Activated CD4-positive, alpha-beta memory T cell treated with anti-CD3 and anti-CD28 coated beads for 36 hours (primary cell): Measurements from ENCODE around the gene CUL2. TPM values are rescaled to one million over a fixed set of nuclear protein-coding genes. Genes with fewer than 3 reads are reported as not detected.
A peak's percentile ranks its signal among the peaks of the same experiment; 100 is the strongest.

ENCODE experiments used
- CTCF ChIA-PET: fragments of 350-600 bp; sonication (Branson Sonifier 250); formaldehyde crosslinking; loops from one replicate; lab custom pipeline; 2021; ENCODE audit warnings: antibody characterized with exemption, inconsistent platforms; lab: Charles Lee
- POLR2A ChIA-PET: fragments of 350-600 bp; sonication (Branson Sonifier 250); formaldehyde crosslinking; loops from one replicate; lab custom pipeline; 2021; ENCODE audit warnings: antibody characterized with exemption; lab: Charles Lee
- DNase-seq: peaks from one replicate; pipeline ENCODE4 v3.0.0-alpha.2; 2020
- H3K27ac Mint-ChIP-seq: one replicate; pipeline ENCODE4 v1.8.0; 2021; ENCODE audit warnings: mixed read lengths
- H3K27me3 Mint-ChIP-seq: one replicate; pipeline ENCODE4 v1.8.0; 2021; ENCODE audit warnings: mixed read lengths
- H3K36me3 Mint-ChIP-seq: one replicate; pipeline ENCODE4 v1.8.0; 2021; ENCODE audit warnings: mixed read lengths
- H3K4me1 Mint-ChIP-seq: one replicate; pipeline ENCODE4 v1.8.0; 2021; ENCODE audit warnings: low read depth, mixed read lengths
- H3K4me3 Mint-ChIP-seq: one replicate; pipeline ENCODE4 v1.8.0; 2021; ENCODE audit warnings: mild to moderate bottlenecking, mixed read lengths
- H3K9me3 Mint-ChIP-seq: one replicate; pipeline ENCODE4 v1.8.0; 2021; ENCODE audit warnings: mixed read lengths
- intact Hi-C: fragments of 100-400 bp; cut with micrococcal nuclease; formaldehyde crosslinking; loops from one replicate; pipeline ENCODE4 v1.15.1; 2023
- total RNA-seq, 2 experiments: library from RNA; stranded (reverse); gene quantifications; one replicate each; pipeline ENCODE4 v1.2.3, GENCODE V29; 2021

Gene CUL2
- 10 to 100 TPM; 39.7 to 43.3 TPM for total RNA-seq

DNA sequence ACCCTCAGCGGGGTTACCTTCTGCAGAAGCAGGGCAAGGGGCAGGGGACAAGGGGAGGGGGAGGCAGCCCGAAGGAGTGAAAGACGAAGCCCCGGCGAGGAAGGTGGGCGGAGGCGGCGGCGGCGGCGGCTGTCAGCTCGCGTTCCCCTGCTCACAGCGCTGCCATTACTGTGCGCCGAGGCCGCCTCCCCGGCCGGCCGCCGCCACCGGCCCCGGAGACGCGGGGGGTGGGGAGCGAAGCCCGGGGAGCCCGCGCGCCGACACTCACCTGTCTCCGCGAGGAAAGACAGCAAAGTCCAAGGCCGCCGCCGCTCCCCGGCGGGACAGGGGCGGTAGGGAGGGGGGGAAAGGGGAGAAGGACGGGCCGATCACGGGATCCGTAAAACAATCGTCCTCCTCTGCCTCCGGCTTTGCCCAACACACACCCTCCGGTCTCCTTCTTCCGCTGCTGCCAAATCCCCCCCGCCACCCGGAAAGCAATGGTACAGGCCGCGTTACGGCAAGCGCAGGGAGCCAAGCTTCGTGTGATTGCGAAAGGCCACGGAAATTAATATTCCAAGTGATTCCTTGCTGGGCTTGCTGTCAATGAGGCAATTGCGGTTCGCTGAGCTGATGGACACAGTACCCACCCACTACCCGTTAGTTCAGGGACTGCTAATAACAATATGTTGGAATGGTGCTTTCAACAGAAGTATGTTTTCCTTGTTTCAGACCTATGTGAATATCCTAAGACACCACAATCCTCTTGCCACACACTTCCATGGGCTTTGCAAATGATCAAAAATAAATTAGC, at the start of gene CUL2:
Gene CUL2, minus strand, starts transcription at position 180 of the 793 bp plus-strand sequence. CDS start 19,024 bp downstream, outside the sequence.
- intact Hi-C loops: loop anchor here (1.0 to 2.0 kb wide), 4 partner anchors 36 to 128 kb away; partner anchors contain the start of gene CREM
- no peaks in the 10 kb centered on the region for H3K9me3 Mint-ChIP-seq
- no peaks in the 10 kb centered on the region for H3K27me3 Mint-ChIP-seq
- H3K36me3 Mint-ChIP-seq: peaks cover 5% of the 10 kb centered on the region
- peak within 1 kb of the TSS; percentile 95 for H3K4me3 Mint-ChIP-seq
- H3K27ac Mint-ChIP-seq: peak within 1 kb of the TSS; percentile 94
- peaks cover 50% of the 10 kb centered on the region for H3K4me1 Mint-ChIP-seq
- DNase-seq: peak; percentile 94
- ChIA-PET CTCF (interaction anchor here (1.0 to 2.3 kb wide), 3 partner anchors 30 to 105 kb away, joined by 3 to 14 read pairs (median 8); no protein-coding TSS in a partner anchor), POLR2A (interaction anchor here (0.9 to 2.2 kb wide), 2 partner anchors 36 to 105 kb away, joined by 4 to 16 read pairs; partner anchors contain the start of gene CREM)

DNA sequence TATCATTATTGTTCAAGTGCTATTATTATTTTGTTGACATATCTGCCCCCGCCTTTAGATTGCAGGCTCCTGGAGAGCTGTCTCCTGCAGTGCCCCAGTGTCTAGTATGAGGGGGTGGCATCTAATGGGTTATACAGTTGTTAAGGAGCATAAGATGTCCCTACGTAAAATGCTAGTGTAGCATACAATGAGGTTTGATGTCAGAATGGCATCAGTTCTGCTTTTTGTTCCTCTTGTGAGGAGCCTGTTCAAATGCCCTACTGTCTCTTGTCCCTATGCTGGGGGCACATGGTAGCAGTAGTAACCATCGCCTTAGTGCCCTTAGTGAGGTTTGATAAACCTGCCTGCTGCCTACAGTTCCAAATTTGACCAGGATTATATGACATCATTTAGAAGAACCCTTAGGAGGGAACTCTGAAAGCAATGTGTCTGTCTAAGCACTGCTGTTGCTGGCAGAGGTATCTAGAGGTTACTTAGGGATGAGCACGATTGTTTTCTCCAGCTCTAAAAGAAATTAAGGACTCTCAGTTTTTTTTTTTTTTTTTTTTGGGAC, 46.2 kb upstream of the CUL2 start:
- Mint-ChIP-seq H3K4me1 (peaks cover 36% of the 10 kb centered on the region), H3K27ac (no peak overlapping the region), H3K36me3 (no peaks in the 10 kb centered on the region), H3K4me3 (no peak overlapping the region), H3K27me3 (no peaks in the 10 kb centered on the region), H3K9me3 (no peaks in the 10 kb centered on the region)
- intact Hi-C loops: no loop called here
- POLR2A ChIA-PET: interaction anchor here (1.7 kb wide), 1 partner anchor 60 kb away, joined by 3 read pairs; no protein-coding TSS in a partner anchor
- CTCF ChIA-PET: interaction anchor here (0.6 kb wide), 1 partner anchor 79 kb away, joined by 3 read pairs; no protein-coding TSS in a partner anchor
- no peak for DNase-seq

DNA sequence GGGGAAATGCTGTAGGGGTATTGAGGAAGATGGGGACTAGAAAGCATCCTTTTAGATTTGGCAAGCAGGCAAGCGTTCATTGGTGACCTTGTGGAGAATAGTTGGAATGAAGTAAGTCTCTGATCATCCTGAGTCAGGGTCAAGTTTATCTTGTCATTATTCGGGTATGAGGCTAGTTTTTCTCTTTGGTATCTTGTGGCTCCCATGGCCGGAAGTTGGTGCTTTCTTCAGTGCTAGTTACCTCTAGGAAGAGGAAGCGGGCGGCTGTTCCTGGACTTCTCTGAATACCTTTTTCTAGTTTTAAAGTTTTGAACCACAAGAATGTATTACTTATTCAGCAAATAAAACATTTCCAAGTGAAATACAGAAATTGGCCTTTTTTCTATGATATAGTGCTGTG, 45.7 kb upstream of the CUL2 start:
- Mint-ChIP-seq H3K27ac (peak overlapping the region; percentile 46), H3K9me3 (no peaks in the 10 kb centered on the region), H3K4me3 (peak overlapping the region; percentile 24), H3K4me1 (peaks cover 40% of the 10 kb centered on the region), H3K36me3 (no peaks in the 10 kb centered on the region), H3K27me3 (no peaks in the 10 kb centered on the region)
- DNase-seq: peak; percentile 47
- ChIA-PET POLR2A (interaction anchor here (1.7 kb wide), 1 partner anchor 60 kb away, joined by 3 read pairs; no protein-coding TSS in a partner anchor), CTCF (interaction anchor here (0.7 kb wide), 1 partner anchor 83 kb away, joined by 5 read pairs; no protein-coding TSS in a partner anchor)
- intact Hi-C loops: no loop called here

DNA sequence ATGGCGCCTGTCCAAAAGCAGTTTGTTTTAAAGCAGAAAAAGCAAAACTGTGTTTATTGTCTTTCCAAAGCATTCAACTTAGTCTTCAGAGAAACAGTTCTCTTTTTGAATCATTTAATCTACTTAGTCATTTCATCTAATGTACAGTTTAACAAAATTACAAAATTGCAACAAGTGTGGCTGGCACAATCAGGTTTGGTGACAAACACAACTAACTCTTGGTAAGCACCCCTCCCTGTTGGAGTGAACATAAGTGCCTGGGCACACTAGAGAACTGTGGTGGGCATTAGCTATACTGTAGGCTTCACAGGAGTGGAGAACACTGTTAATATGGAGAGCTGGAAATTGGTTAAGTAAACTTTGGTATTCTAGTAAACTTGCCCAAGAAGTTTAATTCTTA, 43.4 kb upstream of the CUL2 start:
- ChIA-PET CTCF (interaction anchor here (1.0 to 5.0 kb wide), 2 partner anchors 16 to 62 kb away, joined by 4 to 42 read pairs; no protein-coding TSS in a partner anchor), POLR2A (interaction anchor here (1.0 to 3.2 kb wide), 2 partner anchors 16 to 62 kb away, joined by 7 to 14 read pairs; no protein-coding TSS in a partner anchor)
- intact Hi-C loops: loop anchor here (1.0 kb wide), 1 partner anchor 16 kb away; no protein-coding TSS in a partner anchor
- Mint-ChIP-seq H3K4me1 (peaks cover 59% of the 10 kb centered on the region), H3K27me3 (no peaks in the 10 kb centered on the region), H3K9me3 (no peaks in the 10 kb centered on the region), H3K4me3 (peak overlapping the region; percentile 37), H3K27ac (peak overlapping the region; percentile 74), H3K36me3 (peaks cover 2% of the 10 kb centered on the region)
- peak; percentile 27 for DNase-seq

DNA sequence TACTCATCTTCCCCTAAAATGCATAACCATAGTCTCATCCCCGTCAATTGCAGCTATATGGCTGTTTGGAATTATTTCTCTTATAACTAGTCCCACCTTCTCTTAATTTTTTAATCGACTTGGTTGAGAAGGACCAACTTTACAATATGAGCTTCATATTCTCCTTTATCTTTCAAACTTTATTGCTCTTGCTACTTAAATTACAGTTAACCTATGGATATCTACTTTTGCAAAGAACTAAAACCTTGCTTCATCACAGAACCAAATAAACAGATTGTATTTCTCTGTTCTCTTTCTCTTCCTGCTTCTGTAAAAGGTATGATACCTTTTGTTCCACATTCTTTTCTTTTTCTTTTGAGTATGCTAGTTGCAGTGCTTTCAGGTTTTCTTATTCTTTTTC, 42.6 kb upstream of the CUL2 start:
- Mint-ChIP-seq H3K4me1 (peaks cover 62% of the 10 kb centered on the region), H3K36me3 (peaks cover 6% of the 10 kb centered on the region), H3K27me3 (no peaks in the 10 kb centered on the region), H3K27ac (peak overlapping the region; percentile 75), H3K9me3 (no peaks in the 10 kb centered on the region), H3K4me3 (peak overlapping the region; percentile 37)
- CTCF ChIA-PET: interaction anchor here (5.0 kb wide), 1 partner anchor 63 kb away, joined by 42 read pairs; no protein-coding TSS in a partner anchor
- intact Hi-C loops: loop anchor here (1.0 kb wide), 2 partner anchors 17 to 63 kb away; no protein-coding TSS in a partner anchor
- POLR2A ChIA-PET: interaction anchor here (0.9 to 3.2 kb wide), 3 partner anchors 17 to 84 kb away, joined by 4 to 14 read pairs (median 6); no protein-coding TSS in a partner anchor
- no peak for DNase-seq

DNA sequence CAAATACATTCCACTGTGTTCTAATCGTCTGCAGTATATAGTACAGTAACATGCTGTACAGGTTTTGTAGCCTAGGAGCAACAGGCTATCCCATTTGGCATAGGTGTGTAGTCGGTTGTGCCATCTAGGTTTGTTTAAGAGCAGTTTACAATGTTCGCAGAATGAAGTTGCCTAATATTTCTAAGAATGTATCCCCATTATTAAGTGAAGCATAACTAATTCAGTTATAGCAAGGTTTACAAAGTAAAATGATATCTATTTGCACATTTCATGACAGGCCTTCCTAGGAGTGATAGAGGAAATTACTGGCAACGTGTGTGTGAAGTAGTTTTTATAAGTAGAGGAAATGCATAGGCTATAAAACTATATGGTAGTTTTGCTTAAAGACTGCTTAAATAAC, 40.5 kb upstream of the CUL2 start:
- intact Hi-C loops: no loop called here
- Mint-ChIP-seq H3K27me3 (no peaks in the 10 kb centered on the region), H3K4me3 (peak overlapping the region; percentile 33), H3K4me1 (peaks cover 51% of the 10 kb centered on the region), H3K27ac (peak overlapping the region; percentile 73), H3K9me3 (no peaks in the 10 kb centered on the region), H3K36me3 (peaks cover 6% of the 10 kb centered on the region)
- no peak for DNase-seq
- POLR2A ChIA-PET: interaction anchor here (1.8 kb wide), 1 partner anchor 65 kb away, joined by 16 read pairs; no protein-coding TSS in a partner anchor
- CTCF ChIA-PET: interaction anchor here (5.0 kb wide), 1 partner anchor 65 kb away, joined by 42 read pairs; no protein-coding TSS in a partner anchor

DNA sequence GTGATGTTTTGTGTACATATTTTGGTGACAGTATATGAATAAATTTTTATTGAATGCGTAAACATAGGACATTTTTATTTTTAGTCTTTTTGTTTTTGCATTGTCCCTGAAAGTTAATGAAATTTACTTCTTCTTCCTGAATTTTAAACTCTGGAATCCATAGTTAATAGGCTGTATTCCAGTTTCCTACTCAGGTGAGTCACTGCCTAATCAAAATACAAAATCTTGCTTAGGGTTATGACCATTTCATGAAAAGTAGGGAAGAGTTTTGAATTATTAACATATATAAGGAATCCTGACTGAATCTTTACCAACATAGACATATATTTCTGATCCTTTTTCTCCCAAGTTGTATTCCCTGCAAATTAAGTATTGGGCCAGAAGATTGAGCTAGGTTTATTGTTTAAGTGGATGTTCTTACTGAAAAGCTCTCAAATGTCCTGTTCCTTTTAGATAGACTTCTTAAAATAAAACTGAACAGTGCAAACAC, 39.1 kb upstream of the CUL2 start:
- Mint-ChIP-seq H3K4me1 (peaks cover 62% of the 10 kb centered on the region), H3K27me3 (no peaks in the 10 kb centered on the region), H3K27ac (peak overlapping the region; percentile 95), H3K36me3 (peaks cover 6% of the 10 kb centered on the region), H3K4me3 (peak overlapping the region; percentile 86), H3K9me3 (no peaks in the 10 kb centered on the region)
- intact Hi-C loops: loop anchor here (10.0 kb wide), 2 partner anchors 316 to 436 kb away; no protein-coding TSS in a partner anchor
- CTCF ChIA-PET: interaction anchor here (1.4 to 11.3 kb wide), 2 partner anchors 21 to 67 kb away, joined by 6 to 223 read pairs; no protein-coding TSS in a partner anchor
- DNase-seq: no peak
- POLR2A ChIA-PET: interaction anchor here (0.8 to 3.8 kb wide), 4 partner anchors 20 to 67 kb away, joined by 3 to 154 read pairs (median 24); no protein-coding TSS in a partner anchor

DNA sequence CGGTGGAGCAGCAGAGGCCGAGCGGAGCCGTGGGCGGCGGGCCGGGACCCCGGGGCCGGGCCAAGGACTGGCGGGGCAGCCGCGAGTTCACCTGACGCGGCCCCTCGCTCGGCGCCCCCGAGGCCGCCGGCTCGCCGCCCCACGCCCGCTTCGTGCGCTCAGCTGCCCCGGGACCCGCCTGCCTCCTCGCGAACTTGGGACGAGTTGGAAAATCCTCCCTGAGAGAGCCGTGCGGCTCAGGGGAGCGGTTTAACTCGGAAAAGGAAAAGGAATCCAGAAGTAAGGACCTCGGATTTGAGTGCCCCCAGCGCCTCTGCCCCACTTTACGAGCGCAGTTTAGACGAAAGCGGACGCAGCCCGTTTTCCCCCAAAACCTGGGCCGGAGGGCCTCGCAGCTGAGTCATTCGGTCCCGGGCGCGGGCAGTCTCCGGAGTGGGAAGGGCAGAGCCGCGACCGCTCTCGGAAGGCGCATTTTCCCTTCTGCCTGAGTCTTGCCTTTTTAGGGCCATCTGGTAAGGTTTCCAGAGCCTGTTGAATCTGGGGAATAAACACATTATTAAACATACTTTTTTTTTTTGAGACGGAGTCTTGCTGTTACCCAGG, 37.2 kb upstream of the CUL2 start:
- peak; percentile 73 for DNase-seq
- Mint-ChIP-seq H3K4me3 (peak overlapping the region; percentile 86), H3K9me3 (no peaks in the 10 kb centered on the region), H3K4me1 (peaks cover 55% of the 10 kb centered on the region), H3K27me3 (no peaks in the 10 kb centered on the region), H3K27ac (peak overlapping the region; percentile 95), H3K36me3 (peaks cover 6% of the 10 kb centered on the region)
- ChIA-PET CTCF (interaction anchor here (1.0 to 11.4 kb wide), 5 partner anchors 22 to 314 kb away, joined by 3 to 223 read pairs (median 27); no protein-coding TSS in a partner anchor), POLR2A (interaction anchor here (0.7 to 3.8 kb wide), 10 partner anchors 15 to 213 kb away, joined by 3 to 154 read pairs (median 8); no protein-coding TSS in a partner anchor)
- intact Hi-C loops: loop anchor here (1.0 to 10.0 kb wide), 7 partner anchors 81 to 515 kb away; partner anchors contain the start of gene FZD8

DNA sequence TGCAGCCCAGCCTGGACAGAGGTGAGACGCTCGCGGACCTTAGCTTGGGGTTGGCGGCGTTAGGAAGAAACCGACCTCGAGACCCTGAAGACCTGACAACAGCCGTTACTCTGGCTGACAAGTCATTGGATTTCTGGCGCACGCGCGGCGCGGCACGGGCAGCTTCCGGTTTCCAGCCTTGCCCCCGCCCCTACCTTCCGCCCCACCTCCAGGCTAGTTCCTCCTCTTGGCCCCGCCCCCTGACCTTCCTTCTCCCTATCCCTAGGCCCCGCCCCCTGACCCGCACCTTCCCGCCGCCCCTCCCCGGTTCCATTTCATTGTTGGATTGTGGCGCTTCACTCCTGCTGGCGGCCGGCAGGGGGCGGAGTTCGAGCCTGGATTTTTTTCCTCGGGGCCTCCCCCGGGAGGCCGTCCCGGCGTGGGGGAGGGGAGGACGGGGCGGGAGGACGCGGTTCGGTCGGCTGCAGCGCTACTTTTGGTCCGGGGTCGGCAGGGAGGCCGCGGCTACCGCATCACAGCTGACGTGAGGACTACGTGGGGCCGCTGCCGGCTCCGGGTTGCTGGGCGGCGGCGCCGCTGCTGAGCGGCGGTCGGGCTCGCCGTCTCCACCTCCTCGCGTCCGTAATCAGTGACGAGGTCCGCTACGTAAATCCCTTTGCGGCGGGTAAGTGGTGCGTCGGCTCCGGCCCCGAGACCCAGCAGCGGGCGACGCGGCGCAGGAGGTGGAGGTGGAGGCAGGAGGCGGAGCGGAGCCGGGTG, 36.6 kb upstream of the CUL2 start, which contains the start of gene CREM:
Gene CREM, plus strand, starts transcription at position 317 of the 759 bp plus-strand sequence. CDS start 10,990 bp downstream, outside the sequence.
- CTCF ChIA-PET: interaction anchor here (0.6 to 11.4 kb wide), 18 partner anchors 9 to 436 kb away, joined by 3 to 223 read pairs (median 4); no protein-coding TSS in a partner anchor
- Mint-ChIP-seq H3K4me1 (peaks cover 53% of the 10 kb centered on the region), H3K27me3 (no peaks in the 10 kb centered on the region), H3K9me3 (no peaks in the 10 kb centered on the region), H3K36me3 (peaks cover 6% of the 10 kb centered on the region), H3K27ac (peak within 1 kb of the TSS; percentile 95), H3K4me3 (peak within 1 kb of the TSS; percentile 86)
- intact Hi-C loops: loop anchor here (1.0 to 10.0 kb wide), 11 partner anchors 23 to 516 kb away; partner anchors contain the start of genes CUL2 and FZD8
- POLR2A ChIA-PET: interaction anchor here (0.7 to 3.8 kb wide), 13 partner anchors 16 to 213 kb away, joined by 3 to 154 read pairs (median 6); no protein-coding TSS in a partner anchor
- peak; percentile 100 for DNase-seq
